HFF-Myc (cell line): ENCODE results near the gene PXDN.
"Not testable (repeated sequence)": the region's sequence is repeated elsewhere in the genome, so short reads cannot be mapped to it uniquely, and the experiment has no call there.

Source experiments
- DNase-seq: peaks from one replicate; pipeline ENCODE4 v3.0.0-alpha.2; 2011; ENCODE audit warnings: low read depth; ENCODE audit errors: extremely low read depth
- H3K4me3 ChIP-seq: replicated peaks from 2 replicates; pipeline ENCODE4 v1.5.1; 2011; ENCODE audit warnings: low read depth, mild to moderate bottlenecking, control low read depth, low read length
- TF ChIP-seq, protein P1 (sequence below): IDR thresholded peaks from 2 replicates; pipeline ENCODE4 v1.5.1; 2012; ENCODE audit warnings: mild to moderate bottlenecking, low read depth, low read length, control low read depth; ENCODE audit errors: missing control alignments

PXDN gene

DNA sequence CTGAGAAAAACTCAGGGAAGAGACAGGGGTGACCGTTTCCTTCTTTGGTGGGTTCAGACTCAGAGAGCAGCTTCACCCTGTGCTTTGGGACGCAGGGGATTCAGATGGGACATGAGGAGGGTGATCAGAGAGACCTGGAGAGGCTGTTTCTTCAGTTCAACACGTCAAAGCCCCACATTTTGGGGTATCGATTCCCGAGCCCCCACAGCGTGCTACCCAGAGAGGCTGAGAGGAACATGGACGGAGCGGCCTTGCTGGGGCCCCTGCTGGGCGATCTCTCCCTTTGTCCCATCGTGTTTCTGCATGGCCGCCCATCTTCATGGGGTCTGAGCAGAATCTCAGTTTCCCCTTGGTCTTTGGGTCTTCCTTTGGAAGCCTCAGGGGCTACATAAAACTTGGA is 38.2 kb upstream of the PXDN start:
- TF ChIP-seq, protein P1, sequence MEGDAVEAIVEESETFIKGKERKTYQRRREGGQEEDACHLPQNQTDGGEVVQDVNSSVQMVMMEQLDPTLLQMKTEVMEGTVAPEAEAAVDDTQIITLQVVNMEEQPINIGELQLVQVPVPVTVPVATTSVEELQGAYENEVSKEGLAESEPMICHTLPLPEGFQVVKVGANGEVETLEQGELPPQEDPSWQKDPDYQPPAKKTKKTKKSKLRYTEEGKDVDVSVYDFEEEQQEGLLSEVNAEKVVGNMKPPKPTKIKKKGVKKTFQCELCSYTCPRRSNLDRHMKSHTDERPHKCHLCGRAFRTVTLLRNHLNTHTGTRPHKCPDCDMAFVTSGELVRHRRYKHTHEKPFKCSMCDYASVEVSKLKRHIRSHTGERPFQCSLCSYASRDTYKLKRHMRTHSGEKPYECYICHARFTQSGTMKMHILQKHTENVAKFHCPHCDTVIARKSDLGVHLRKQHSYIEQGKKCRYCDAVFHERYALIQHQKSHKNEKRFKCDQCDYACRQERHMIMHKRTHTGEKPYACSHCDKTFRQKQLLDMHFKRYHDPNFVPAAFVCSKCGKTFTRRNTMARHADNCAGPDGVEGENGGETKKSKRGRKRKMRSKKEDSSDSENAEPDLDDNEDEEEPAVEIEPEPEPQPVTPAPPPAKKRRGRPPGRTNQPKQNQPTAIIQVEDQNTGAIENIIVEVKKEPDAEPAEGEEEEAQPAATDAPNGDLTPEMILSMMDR = no peak
- no peak overlapping the region for H3K4me3 ChIP-seq
- no peak for DNase-seq

DNA sequence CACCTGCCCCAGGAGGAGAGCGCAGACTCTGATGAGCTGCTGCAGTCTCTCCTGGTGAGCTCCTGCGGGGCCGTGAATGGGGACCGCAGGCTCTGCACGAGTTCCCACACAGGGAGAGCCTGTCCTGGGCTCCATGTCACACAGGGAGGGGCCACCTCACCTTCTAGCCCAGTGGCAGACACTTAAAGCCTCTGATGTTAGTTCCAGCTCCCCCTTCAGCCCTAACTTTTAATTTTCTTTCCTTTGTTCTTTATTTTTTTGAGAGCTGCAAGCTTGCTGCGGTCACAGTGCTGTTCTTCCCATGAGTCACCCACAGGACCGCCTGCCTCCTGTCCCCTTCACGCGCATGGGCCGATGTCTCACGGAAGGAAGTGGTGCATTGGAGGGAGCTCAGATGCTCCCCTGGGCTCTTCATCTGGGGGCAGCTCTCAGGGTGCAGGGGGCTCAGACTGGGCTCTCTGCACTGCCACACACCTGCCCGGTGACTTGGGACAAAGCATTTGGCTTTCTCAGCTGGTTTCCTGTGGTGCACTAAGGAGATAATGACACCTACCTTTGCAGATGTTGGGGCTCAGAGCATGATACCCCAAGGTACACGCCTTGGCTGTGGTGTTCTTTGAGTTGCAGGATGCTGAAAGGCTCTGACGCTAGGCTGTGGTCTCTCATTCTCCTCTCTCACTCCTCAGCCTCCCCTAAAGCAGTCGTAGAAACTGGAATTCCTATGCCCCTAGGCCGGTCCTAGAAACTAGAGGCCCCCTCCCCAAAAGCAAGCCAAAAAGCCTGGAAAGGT is 37.2 kb upstream of the PXDN start:
- H3K4me3 ChIP-seq = no peak overlapping the region
- TF ChIP-seq, protein P1 = no peak
- DNase-seq = no peak

DNA sequence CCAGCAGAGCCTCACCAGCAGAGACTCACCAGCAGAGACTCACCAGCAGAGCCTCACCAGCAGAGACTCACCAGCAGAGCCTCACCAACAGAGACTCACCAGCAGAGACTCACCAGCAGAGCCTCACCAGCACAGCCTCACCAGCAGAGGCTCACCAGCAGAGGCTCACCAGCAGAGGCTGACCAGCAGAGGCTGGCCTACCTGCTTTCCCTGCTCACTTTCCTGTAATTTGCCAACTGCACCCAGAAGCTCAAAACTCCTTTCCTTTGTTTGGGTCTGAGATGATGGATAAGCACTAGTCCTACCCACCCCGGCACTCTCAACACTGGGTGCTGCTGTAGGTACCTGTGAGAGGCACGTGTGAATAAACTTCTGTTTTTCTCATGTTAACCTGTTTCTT is 36.4 kb upstream of the PXDN start:
- no peak overlapping the region for H3K4me3 ChIP-seq
- TF ChIP-seq, protein P1 = no peak
- no peak for DNase-seq

DNA sequence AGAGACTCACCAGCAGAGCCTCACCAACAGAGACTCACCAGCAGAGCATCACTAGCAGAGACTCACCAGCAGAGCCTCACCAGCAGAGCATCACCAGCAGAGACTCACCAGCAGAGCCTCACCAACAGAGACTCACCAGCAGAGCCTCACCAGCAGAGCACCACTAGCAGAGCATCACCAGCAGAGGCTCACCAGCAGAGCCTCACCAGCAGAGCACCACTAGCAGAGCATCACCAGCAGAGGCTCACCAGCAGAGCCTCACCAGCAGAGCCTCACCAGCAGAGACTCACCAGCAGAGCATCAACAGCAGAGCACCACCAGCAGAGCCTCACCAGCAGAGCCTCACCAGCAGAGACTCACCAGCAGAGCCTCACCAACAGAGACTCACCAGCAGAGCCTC is 35.7 kb upstream of the PXDN start:
- not testable (repeated sequence) for H3K4me3 ChIP-seq, DNase-seq

DNA sequence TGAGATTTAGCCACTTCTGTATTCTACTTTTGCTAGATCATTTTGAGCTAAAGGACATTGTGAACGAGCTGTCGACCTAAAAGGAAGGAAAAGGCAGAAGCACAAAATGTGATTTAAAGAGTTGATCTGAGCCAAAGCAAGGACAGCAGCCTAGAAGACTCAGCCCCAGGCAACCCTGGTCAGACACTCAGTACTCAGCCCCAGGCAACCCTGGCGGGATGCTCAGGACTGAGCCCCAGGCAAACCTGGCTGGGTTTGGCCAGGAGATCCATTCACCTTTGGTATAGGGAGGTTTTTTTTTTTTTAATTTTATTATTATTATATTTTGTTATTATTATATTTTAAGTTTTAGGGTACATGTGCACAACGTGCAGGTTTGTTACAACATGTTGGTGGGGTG is 34.3 kb upstream of the PXDN start:
- no peak overlapping the region for H3K4me3 ChIP-seq
- DNase-seq = no peak
- TF ChIP-seq, protein P1 = no peak

DNA sequence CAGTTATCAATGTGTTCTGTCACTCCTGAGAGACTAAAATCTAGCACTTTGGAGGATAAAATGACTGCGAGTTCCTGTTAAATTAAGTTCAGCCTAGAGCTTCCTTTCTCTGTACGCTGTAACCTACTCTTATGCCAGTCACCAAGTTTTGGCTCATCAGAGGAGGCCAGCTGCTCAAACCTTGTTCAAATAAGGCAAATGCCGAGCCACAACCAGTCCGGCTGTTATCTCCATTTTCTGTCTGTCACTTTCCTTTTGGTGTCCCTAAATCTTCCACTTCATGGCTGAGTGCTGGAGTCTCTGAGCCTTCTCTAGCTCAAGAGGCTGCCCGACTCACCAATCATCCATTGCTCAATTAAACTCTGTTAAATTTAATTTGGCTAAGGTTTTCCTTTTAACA is 33.5 kb upstream of the PXDN start:
- TF ChIP-seq, protein P1 = no peak
- DNase-seq = no peak
- H3K4me3 ChIP-seq = no peak overlapping the region

DNA sequence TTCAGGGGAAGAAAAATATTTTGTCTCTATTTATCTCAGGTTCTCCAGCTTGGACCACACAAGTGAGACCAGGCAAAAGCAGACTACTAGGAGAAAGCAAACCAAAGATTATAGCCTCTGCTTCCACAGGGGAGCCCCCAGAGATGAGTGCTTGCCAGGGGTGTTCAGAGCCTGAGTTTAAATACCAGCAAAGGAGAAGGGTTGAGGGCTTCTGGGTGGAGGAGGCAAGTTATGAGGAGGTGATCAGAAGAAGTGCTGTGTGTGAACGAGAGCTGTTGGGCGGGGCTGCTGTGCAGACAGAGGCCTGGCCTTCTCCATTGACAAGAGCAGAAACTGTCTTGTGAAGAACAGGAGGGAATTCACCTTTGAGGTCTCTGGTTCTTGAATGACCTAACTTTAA is 32.8 kb upstream of the PXDN start:
- no peak for DNase-seq
- H3K4me3 ChIP-seq = no peak overlapping the region
- TF ChIP-seq, protein P1 = no peak
